GM23338 (cell line): ENCODE data around the gene OPN3. TPM values are rescaled to one million over a fixed set of nuclear protein-coding genes. Genes with fewer than 3 reads are reported as not detected.

Experiments
- ATAC-seq: fragments of 200-7000 bp; cut with Tn5 transposase; 3 replicates; pipeline ENCODE4 v1.9.1; 2020
- DNase-seq: peaks from one replicate; pipeline ENCODE4 v3.0.0-alpha.2; 2015; ENCODE audit warnings: low spot score
- H2AFZ ChIP-seq: fragments of 200-600 bp; sonication (generic); 2 replicates; pipeline ENCODE4 v1.8.0; 2016; ENCODE audit warnings: antibody characterized with exemption, mild to moderate bottlenecking, moderate library complexity
- H3F3A ChIP-seq: fragments of 200-600 bp; sonication (generic); replicated peaks from 2 replicates; pipeline ENCODE4 v1.8.0; 2017; ENCODE audit warnings: antibody characterized with exemption, mixed run types, low read depth
- H3K27ac ChIP-seq: fragments of 200-600 bp; sonication (generic); 2 replicates; pipeline ENCODE4 v1.6.1; 2016; ENCODE audit warnings: low read depth
- H3K27me3 ChIP-seq: fragments of 200-600 bp; sonication (generic); 2 replicates; pipeline ENCODE4 v1.8.0; 2016; ENCODE audit warnings: mild to moderate bottlenecking, mixed run types, moderate library complexity; ENCODE audit not compliant: insufficient read depth
- H3K36me3 ChIP-seq: fragments of 200-600 bp; sonication (generic); 2 replicates; pipeline ENCODE4 v1.8.0; 2016; ENCODE audit warnings: mild to moderate bottlenecking; ENCODE audit not compliant: insufficient read depth
- H3K4me1 ChIP-seq: fragments of 200-600 bp; sonication (generic); 2 replicates; pipeline ENCODE4 v1.8.0; 2016; ENCODE audit warnings: mild to moderate bottlenecking, moderate library complexity; ENCODE audit not compliant: insufficient read depth
- H3K4me2 ChIP-seq: fragments of 200-600 bp; sonication (generic); 2 replicates; pipeline ENCODE4 v1.7.1; 2017; ENCODE audit warnings: mixed run types
- H3K4me3 ChIP-seq: fragments of 200-600 bp; sonication (generic); 2 replicates; pipeline ENCODE4 v1.6.1; 2016; ENCODE audit warnings: mixed run types
- H3K79me2 ChIP-seq: fragments of 200-600 bp; sonication (generic); replicated peaks from 2 replicates; pipeline ENCODE4 v1.8.0; 2017; ENCODE audit warnings: mild to moderate bottlenecking; ENCODE audit not compliant: insufficient read depth
- H3K9me2 ChIP-seq: fragments of 200-600 bp; sonication (generic); 2 replicates; pipeline ENCODE4 v1.8.0; 2017; ENCODE audit not compliant: insufficient read depth
- H4K20me1 ChIP-seq: fragments of 200-600 bp; sonication (generic); replicated peaks from 2 replicates; pipeline ENCODE4 v1.8.0; 2017; ENCODE audit warnings: mild to moderate bottlenecking; ENCODE audit not compliant: insufficient read depth
- H3K27ac Mint-ChIP-seq: 2 replicates; pipeline ENCODE4 v1.8.0; 2020; ENCODE audit warnings: inconsistent platforms, mild to moderate bottlenecking, moderate library complexity, mixed read lengths
- H3K27me3 Mint-ChIP-seq: 3 replicates; pipeline ENCODE4 v1.8.0; 2022; ENCODE audit warnings: low read depth, mild to moderate bottlenecking, moderate library complexity, mixed read lengths, inconsistent platforms; ENCODE audit not compliant: insufficient read depth, poor library complexity
- H3K36me3 Mint-ChIP-seq: 3 replicates; pipeline ENCODE4 v1.8.0; 2021; ENCODE audit warnings: low read depth, mild to moderate bottlenecking, inconsistent platforms, moderate library complexity, mixed read lengths
- H3K4me1 Mint-ChIP-seq: 3 replicates; pipeline ENCODE4 v1.8.0; 2020; ENCODE audit warnings: mild to moderate bottlenecking, inconsistent platforms, mixed read lengths
- H3K4me3 Mint-ChIP-seq: 3 replicates; pipeline ENCODE4 v1.8.0; 2021; ENCODE audit warnings: moderate library complexity, mild to moderate bottlenecking, inconsistent platforms, mixed read lengths
- H3K9me3 Mint-ChIP-seq: 3 replicates; pipeline ENCODE4 v1.8.0; 2020; ENCODE audit warnings: moderate library complexity, mild to moderate bottlenecking, inconsistent platforms, mixed read lengths
- CREB1 ChIP-seq: fragments of 250-450 bp; sonication (Bioruptor Pico); IDR thresholded peaks from 2 replicates; pipeline ENCODE4 v1.5.0; 2020; ENCODE audit warnings: low read depth, mild to moderate bottlenecking, moderate library complexity
- CTCF ChIP-seq, 2 experiments: fragments of 200-600 bp in 1 of 2; sonication (generic) in 1 of 2; conservative IDR thresholded peaks; 2 replicates each; pipeline versions ENCODE4 v1.5.1 to v1.6.1; 2016 to 2017; ENCODE audit warnings: antibody characterized with exemption in 2 of 2, low read depth in 2 of 2, mild to moderate bottlenecking in 2 of 2, moderate library complexity in 1 of 2
- ETS1 ChIP-seq: IDR thresholded peaks from 2 replicates; pipeline ENCODE4 v1.6.1; 2016; ENCODE audit warnings: antibody characterized with exemption
- EZH2 ChIP-seq: fragments of 200-600 bp; sonication (generic); IDR thresholded peaks from one replicate; pipeline ENCODE4 v1.8.0; 2017; ENCODE audit warnings: antibody characterized with exemption, mild to moderate bottlenecking, low read depth; ENCODE audit not compliant: unreplicated experiment
- EZH2phosphoT487 ChIP-seq: fragments of 200-600 bp; sonication (generic); IDR thresholded peaks from one replicate; pipeline ENCODE4 v1.8.1; 2018; ENCODE audit warnings: antibody characterized with exemption; ENCODE audit not compliant: unreplicated experiment
- NANOG ChIP-seq: IDR thresholded peaks from 2 replicates; pipeline ENCODE4 v1.6.1; 2016; ENCODE audit warnings: antibody characterized with exemption, borderline replicate concordance
- REST ChIP-seq: IDR thresholded peaks from one replicate; pipeline ENCODE4 v1.6.1; 2018; ENCODE audit warnings: antibody characterized with exemption; ENCODE audit not compliant: unreplicated experiment
- STAT1 ChIP-seq: IDR thresholded peaks from one replicate; pipeline ENCODE4 v1.6.1; 2016; ENCODE audit warnings: antibody characterized with exemption; ENCODE audit not compliant: unreplicated experiment
- ZNF331 ChIP-seq: fragments of 250-450 bp; sonication (Bioruptor Pico); IDR thresholded peaks from 2 replicates; pipeline ENCODE4 v1.5.0; 2020; ENCODE audit warnings: low read depth, mild to moderate bottlenecking, moderate library complexity
- ZNF462 ChIP-seq: fragments of 250-450 bp; sonication (Bioruptor Pico); IDR thresholded peaks from 2 replicates; pipeline ENCODE4 v1.5.0; 2020; ENCODE audit warnings: mild to moderate bottlenecking, moderate library complexity
- polyA plus RNA-seq: library from polyadenylated mRNA; unstranded; fragments of >200 nt; fragmentation: Nextera tagmentation; extraction: Ambion mirVana; gene quantifications from 2 replicates; pipeline ENCODE4 v1.2.1, GENCODE V29; 2016
- total RNA-seq: library from RNA; depleted of rRNA; stranded (reverse); fragments of >200 nt; shearing (Covaris generic); gene quantifications from 2 replicates; pipeline ENCODE4 v1.2.3, GENCODE V29; 2014

Gene OPN3
- total and polyA plus RNA-seq, 2 experiments from 2014 or later, result 23.7 to 46.8 TPM

GRCh38 chr1:241551759-241552638 lies 88.2 kb downstream of the OPN3 start:
- no peaks in the 10 kb centered on the region for H3F3A ChIP-seq
- DNase-seq, result no peak
- H3K27ac Mint-ChIP-seq, result no peak overlapping the region
- no peak overlapping the region for H3K27ac ChIP-seq
- H3K4me2 ChIP-seq, result no peak overlapping the region
- H3K27me3 ChIP-seq, result no peaks in the 10 kb centered on the region
- 0 out of 2 replicates have a peak, but pooled peaks cover 2% of the 10 kb centered on the region for H3K4me1 ChIP-seq
- no peaks in the 10 kb centered on the region for H3K36me3 ChIP-seq
- TF ChIP-seq EZH2phosphoT487 (no peak), CREB1 (no peak), REST (no peak), CTCF (conservative IDR thresholded peaks at IDR 0.05; ENCODE audit: low read depth in 2 of 2) (no peak), EZH2 (no peak), ETS1 (no peak), NANOG (no peak), ZNF331 (CRISPR knock-in tag) (no peak), STAT1 (no peak), ZNF462 (no peak)
- H3K4me1 Mint-ChIP-seq, result no peaks in the 10 kb centered on the region
- H3K4me3 ChIP-seq, result no peak overlapping the region
- H3K27me3 Mint-ChIP-seq, result peaks cover 2% of the 10 kb centered on the region
- no peaks in the 10 kb centered on the region for H3K36me3 Mint-ChIP-seq
- H3K4me3 Mint-ChIP-seq, result no peak overlapping the region
- H2AFZ ChIP-seq, result peak overlapping the region; percentile 43; the same call in 1 of the 2 replicates
- H4K20me1 ChIP-seq, result no peaks in the 10 kb centered on the region
- no peaks in the 10 kb centered on the region for H3K9me2 ChIP-seq
- H3K9me3 Mint-ChIP-seq, result no peaks in the 10 kb centered on the region
- no peak for ATAC-seq
- H3K79me2 ChIP-seq, result no peaks in the 10 kb centered on the region
